Measurements from ENCODE around the gene C22orf15. TPM values are rescaled to one million over a fixed set of nuclear protein-coding genes. Genes with fewer than 3 reads are reported as not detected.

The C22orf15 gene
- total and polyA plus RNA-seq, 4 donors: 3.0 to 18.7 (median 10.4) TPM

- ATAC-seq (ENCODE audit: insufficient read depth, low FRiP score) (no peak), DNase-seq (no peak)
- Histone ChIP-seq H3K36me3 (ENCODE audit: control insufficient read depth in 4 of 4, insufficient read depth in 4 of 4, low read length in 4 of 4) (peaks cover 18 to 65% (median 55%) of the 10 kb centered on the region in 4 donors), H3K27ac (ENCODE audit: low read depth in 1 of 2, low read length in 1 of 2) (no peak overlapping the region), H3K4me3 (no peak overlapping the region), H3K4me1 (ENCODE audit: control insufficient read depth in 5 of 5, insufficient read depth in 5 of 5, low read length in 5 of 5) (no peaks in the 10 kb centered on the region), H3K27me3 (ENCODE audit: control insufficient read depth in 3 of 3, insufficient read depth in 3 of 3, low read length in 2 of 3) (no peaks in the 10 kb centered on the region), H3K9me3 (ENCODE audit: control insufficient read depth in 4 of 4, insufficient read depth in 3 of 4, low read length in 3 of 4) (peaks cover 0 to 2% (median 0%) of the 10 kb centered on the region in 4 donors), H3K9ac (ENCODE audit: insufficient read depth in 1 of 2, low read length in 2 of 2) (no peak overlapping the region)
- no peak for TF ChIP-seq CTCF (IDR thresholded peaks at IDR 0.05; ENCODE audit: control extremely low read depth, extremely low read depth)
- WGBS, 2 donors: 93 to 95% methylated on average over 18 of the region's 18 CpGs
Measured at GRCh38 chr22:23800297-23801237, 37.8 kb downstream of the C22orf15 start.

- H3K4me1 ChIP-seq (ENCODE audit: control insufficient read depth in 5 of 5, insufficient read depth in 5 of 5, low read length in 5 of 5): no peaks in the 10 kb centered on the region
- no peak overlapping the region for H3K9ac ChIP-seq (ENCODE audit: insufficient read depth in 1 of 2, low read length in 2 of 2)
- H3K36me3 ChIP-seq (ENCODE audit: control insufficient read depth in 4 of 4, insufficient read depth in 4 of 4, low read length in 4 of 4): peaks cover 21 to 68% (median 57%) of the 10 kb centered on the region in 4 donors
- no peak for TF ChIP-seq CTCF (IDR thresholded peaks at IDR 0.05; ENCODE audit: control extremely low read depth, extremely low read depth)
- no peak overlapping the region for H3K27ac ChIP-seq (ENCODE audit: low read depth in 1 of 2, low read length in 1 of 2)
- H3K27me3 ChIP-seq (ENCODE audit: control insufficient read depth in 3 of 3, insufficient read depth in 3 of 3, low read length in 2 of 3): no peaks in the 10 kb centered on the region
- no peak for DNase-seq
- no peak for ATAC-seq (ENCODE audit: insufficient read depth, low FRiP score)
- WGBS, 2 donors: 93 to 95% methylated on average over 11 of the region's 11 CpGs
- H3K4me3 ChIP-seq: no peak overlapping the region
- H3K9me3 ChIP-seq (ENCODE audit: control insufficient read depth in 4 of 4, insufficient read depth in 3 of 4, low read length in 3 of 4): peaks cover 0 to 2% (median 0%) of the 10 kb centered on the region in 4 donors
Measured at GRCh38 chr22:23801238-23801821, 38.5 kb downstream of the C22orf15 start.

- 95 to 96% methylated on average over 8 of the region's 8 CpGs for WGBS, 2 donors
- no peak for ATAC-seq (ENCODE audit: insufficient read depth, low FRiP score)
- H3K9ac ChIP-seq (ENCODE audit: insufficient read depth in 1 of 2, low read length in 2 of 2): no peak overlapping the region
- peaks cover 0 to 2% (median 0%) of the 10 kb centered on the region in 4 donors for H3K9me3 ChIP-seq (ENCODE audit: control insufficient read depth in 4 of 4, insufficient read depth in 3 of 4, low read length in 3 of 4)
- no peak overlapping the region for H3K27ac ChIP-seq (ENCODE audit: low read depth in 1 of 2, low read length in 1 of 2)
- H3K36me3 ChIP-seq (ENCODE audit: control insufficient read depth in 4 of 4, insufficient read depth in 4 of 4, low read length in 4 of 4): peaks cover 21 to 65% (median 55%) of the 10 kb centered on the region in 4 donors
- no peaks in the 10 kb centered on the region for H3K27me3 ChIP-seq (ENCODE audit: control insufficient read depth in 3 of 3, insufficient read depth in 3 of 3, low read length in 2 of 3)
- H3K4me1 ChIP-seq (ENCODE audit: control insufficient read depth in 5 of 5, insufficient read depth in 5 of 5, low read length in 5 of 5): no peaks in the 10 kb centered on the region
- no peak for DNase-seq
- TF ChIP-seq CTCF (IDR thresholded peaks at IDR 0.05; ENCODE audit: control extremely low read depth, extremely low read depth): no peak
- no peak overlapping the region for H3K4me3 ChIP-seq
Measured at GRCh38 chr22:23801886-23802377, 39.1 kb downstream of the C22orf15 start.

All from lung (tissue), 12 donors.